Omental fat pad (tissue), 4 donors: ENCODE measurements around the gene TPH1. TPM values are rescaled to one million over a fixed set of nuclear protein-coding genes. Genes with fewer than 3 reads are reported as not detected.

Experiments used
- ATAC-seq: fragments of 150-250 bp; one replicate; pipeline ENCODE4 v1.9.1; 2016; ENCODE audit warnings: mild to moderate bottlenecking, moderate library complexity; ENCODE audit not compliant: low FRiP score
- DNase-seq: peaks from one replicate; pipeline ENCODE4 v3.0.0-alpha.2; 2019; ENCODE audit warnings: low spot score
- CTCF ChIP-seq, 3 donors: fragments of 450-650 bp; IDR thresholded peaks; one replicate each; pipeline ENCODE4 v1.5.1; 2016 to 2017; ENCODE audit warnings: antibody characterized with exemption in 3 of 3, mild to moderate bottlenecking in 3 of 3, moderate library complexity in 2 of 3
- total RNA-seq, 4 donors: library from RNA; depleted of rRNA; stranded (reverse); fragments of >200 nt; gene quantifications; one replicate each; pipeline ENCODE4 v1.1.0, GENCODE V29; 2016

TPH1 gene
- total RNA-seq, 4 donors from 2014 or later = 0.19 to 0.47 (median 0.31) TPM

- DNase-seq (no peak), ATAC-seq (no peak)
- no peak for TF ChIP-seq CTCF (IDR thresholded peaks at IDR 0.05)
Observed at GRCh38 chr11:18078909-18079308, 32.8 kb upstream of the TPH1 start.

GRCh38 chr11:18075444-18075843 is 29.4 kb upstream of the TPH1 start:
- TF ChIP-seq CTCF (IDR thresholded peaks at IDR 0.05) = no peak
- DNase-seq (no peak), ATAC-seq (no peak)

- TF ChIP-seq CTCF (IDR thresholded peaks at IDR 0.05) = no peak
- DNase-seq (no peak), ATAC-seq (no peak)
Observed at GRCh38 chr11:18071098-18071705, 25.1 kb upstream of the TPH1 start.

GRCh38 chr11:18067372-18067771 is 21.3 kb upstream of the TPH1 start:
- ATAC-seq (no peak), DNase-seq (no peak)
- no peak for TF ChIP-seq CTCF (IDR thresholded peaks at IDR 0.05)

GRCh38 chr11:18066626-18067025 is 20.6 kb upstream of the TPH1 start:
- no peak for TF ChIP-seq CTCF (IDR thresholded peaks at IDR 0.05)
- ATAC-seq = no peak
- no peak for DNase-seq

- ATAC-seq (no peak), DNase-seq (no peak)
Observed at GRCh38 chr11:18065572-18065971, 19.5 kb upstream of the TPH1 start.

More at GRCh38 chr11:18065572-18065971, 19.5 kb upstream of the TPH1 start:
- no peak for TF ChIP-seq CTCF (IDR thresholded peaks at IDR 0.05)
